HepG2 (cell line): ENCODE measurements around the gene RIOK3. TPM values are rescaled to one million over a fixed set of nuclear protein-coding genes. Genes with fewer than 3 reads are reported as not detected.
A peak's percentile ranks its signal among the peaks of the same experiment; 100 is the strongest.

ENCODE experiments used
- FOXC1 ChIP-seq: sonication (generic); formaldehyde crosslinking; IDR thresholded peaks from 2 replicates; pipeline ENCODE4 v1.8.0; 2022; ENCODE audit warnings: mild to moderate bottlenecking, missing genetic modification reagents, borderline replicate concordance
- HMGA1 ChIP-seq: sonication (generic); formaldehyde crosslinking; conservative IDR thresholded peaks from 2 replicates; pipeline ENCODE4 v1.4.0; 2020; ENCODE audit warnings: missing genetic modification reagents
- HNRNPUL1 ChIP-seq: fragments of 200-400 bp; formaldehyde crosslinking; IDR thresholded peaks from 2 replicates; pipeline ENCODE4 v1.6.1; 2017; ENCODE audit warnings: low read depth, mild to moderate bottlenecking, low read length, moderate library complexity
- HOXD1 ChIP-seq: sonication (generic); formaldehyde crosslinking; IDR thresholded peaks from 2 replicates; pipeline ENCODE4 v1.5.0; 2020; ENCODE audit warnings: missing genetic modification reagents
- MATR3 ChIP-seq: sonication (generic); formaldehyde crosslinking; IDR thresholded peaks from 2 replicates; pipeline ENCODE4 v1.4.0; 2020; ENCODE audit warnings: missing genetic modification reagents
- MNT ChIP-seq: fragments of 450-650 bp; IDR thresholded peaks from 2 replicates; pipeline ENCODE4 v1.6.1; 2016
- NCOA2 ChIP-seq: sonication (generic); formaldehyde crosslinking; IDR thresholded peaks from 2 replicates; pipeline ENCODE4 v1.8.0; 2022; ENCODE audit warnings: inconsistent platforms
- NCOR1 ChIP-seq: fragments of 200-600 bp; sonication (generic); IDR thresholded peaks from 2 replicates; pipeline ENCODE4 v1.7.0; 2017; ENCODE audit warnings: antibody characterized with exemption, low read length, borderline replicate concordance
- RNF2 ChIP-seq: fragments of 450-650 bp; conservative IDR thresholded peaks from 2 replicates; pipeline ENCODE4 v1.6.1; 2016; ENCODE audit warnings: low read depth
- TCF7 ChIP-seq: sonication (generic); IDR thresholded peaks from 2 replicates; pipeline ENCODE4 v1.6.1; 2016; ENCODE audit warnings: antibody characterized with exemption, low read depth
- TERF1 ChIP-seq: sonication (generic); formaldehyde crosslinking; IDR thresholded peaks from 2 replicates; pipeline ENCODE4 v1.8.0; 2022; ENCODE audit warnings: mild to moderate bottlenecking, missing genetic modification reagents, moderate library complexity
- XBP1 ChIP-seq: sonication (generic); formaldehyde crosslinking; IDR thresholded peaks from 2 replicates; pipeline ENCODE4 v1.5.0; 2020; ENCODE audit warnings: missing genetic modification reagents
- ZNF235 ChIP-seq: sonication (generic); formaldehyde crosslinking; IDR thresholded peaks from 2 replicates; pipeline ENCODE4 v1.8.1; 2023; ENCODE audit warnings: mild to moderate bottlenecking, missing genetic modification reagents, borderline replicate concordance
- ZNF296 ChIP-seq: sonication (generic); formaldehyde crosslinking; conservative IDR thresholded peaks from 2 replicates; pipeline ENCODE4 v1.5.0; 2020; ENCODE audit warnings: mild to moderate bottlenecking, missing genetic modification reagents
- ZNF724P ChIP-seq: sonication (generic); formaldehyde crosslinking; IDR thresholded peaks from 2 replicates; pipeline ENCODE4 v1.8.0; 2022; ENCODE audit warnings: missing genetic modification reagents, borderline replicate concordance
- ZNF773 ChIP-seq: sonication (generic); formaldehyde crosslinking; IDR thresholded peaks from 2 replicates; pipeline ENCODE4 v1.4.0; 2020; ENCODE audit warnings: missing genetic modification reagents, borderline replicate concordance
- ZSCAN25 ChIP-seq: sonication (generic); formaldehyde crosslinking; IDR thresholded peaks from 2 replicates; pipeline ENCODE4 v1.8.0; 2022; ENCODE audit warnings: mild to moderate bottlenecking, missing genetic modification reagents
- polyA plus RNA-seq, 8 experiments: library from polyadenylated mRNA; depleted of rRNA in 3 of 8; stranded (reverse) in 7 of 8; unstranded in 1 of 8; fragments of >200 nt; fragmentation: Illumina TruSeq in 4 of 8; extraction: Trizol in 4 of 8; gene quantifications; 2 replicates each; pipeline versions ENCODE4 v1.2.1 to v1.2.3, GENCODE V29; 2011 to 2016; ENCODE audit warnings: low read depth in 4 of 8, missing spikeins in 1 of 8, mixed read lengths in 1 of 8; ENCODE audit not compliant: insufficient read depth in 1 of 8
- total RNA-seq, 5 experiments: library from RNA; depleted of rRNA; stranded (reverse); fragments of >200 nt; fragmentation: Illumina TruSeq; extraction: Trizol; gene quantifications; 2 replicates each; pipeline ENCODE4 v1.2.3, GENCODE V29; 2016; ENCODE audit warnings: low read depth in 1 of 5
- TF ChIP-seq, protein P1 (sequence below): sonication (generic); formaldehyde crosslinking; IDR thresholded peaks from 2 replicates; pipeline ENCODE4 v1.4.0; 2020; ENCODE audit warnings: missing genetic modification reagents
- TF ChIP-seq, protein P2 (sequence below): sonication (generic); formaldehyde crosslinking; IDR thresholded peaks from 2 replicates; pipeline ENCODE4 v1.8.1; 2023; ENCODE audit warnings: missing genetic modification reagents, inconsistent platforms, borderline replicate concordance
- TF ChIP-seq, protein P3 (sequence below): IDR thresholded peaks from 2 replicates; pipeline ENCODE4 v1.6.1; 2016

The RIOK3 gene
- total and polyA plus RNA-seq, 2 of the 13 experiments (the other 11 are each of a cell fraction or from before 2014, with no cell fraction given), result 26.7 to 36.0 TPM

GRCh38 chr18:23503038-23503962 is 50.2 kb downstream of the RIOK3 start, which contains the start of gene RMC1 (continued):
- TF ChIP-seq HNRNPUL1 (no peak), NCOR1 (no peak), TERF1 (CRISPR knock-in tag) (no peak), NCOA2 (CRISPR knock-in tag) (no peak), ZNF296 (CRISPR knock-in tag) (no peak), TCF7 (no peak), XBP1 (CRISPR knock-in tag) (no peak), HMGA1 (no peak), ZSCAN25 (CRISPR knock-in tag) (no peak), FOXC1 (CRISPR knock-in tag) (peak; percentile 82), ZNF724P (CRISPR knock-in tag) (peak; percentile 51; the same call in 1 of the 2 replicates), MNT (peak; percentile 56; the same call in 1 of the 2 replicates), MATR3 (no peak), HOXD1 (CRISPR knock-in tag) (peak; percentile 16; the same call in 1 of the 2 replicates), RNF2 (peak; percentile 87), ZNF773 (CRISPR knock-in tag) (0 out of 2 replicates have a peak, but pooled peaks have one; percentile 55), ZNF235 (CRISPR knock-in tag) (0 out of 2 replicates have a peak, but pooled peaks have one; percentile 22)
- TF ChIP-seq, protein P1, sequence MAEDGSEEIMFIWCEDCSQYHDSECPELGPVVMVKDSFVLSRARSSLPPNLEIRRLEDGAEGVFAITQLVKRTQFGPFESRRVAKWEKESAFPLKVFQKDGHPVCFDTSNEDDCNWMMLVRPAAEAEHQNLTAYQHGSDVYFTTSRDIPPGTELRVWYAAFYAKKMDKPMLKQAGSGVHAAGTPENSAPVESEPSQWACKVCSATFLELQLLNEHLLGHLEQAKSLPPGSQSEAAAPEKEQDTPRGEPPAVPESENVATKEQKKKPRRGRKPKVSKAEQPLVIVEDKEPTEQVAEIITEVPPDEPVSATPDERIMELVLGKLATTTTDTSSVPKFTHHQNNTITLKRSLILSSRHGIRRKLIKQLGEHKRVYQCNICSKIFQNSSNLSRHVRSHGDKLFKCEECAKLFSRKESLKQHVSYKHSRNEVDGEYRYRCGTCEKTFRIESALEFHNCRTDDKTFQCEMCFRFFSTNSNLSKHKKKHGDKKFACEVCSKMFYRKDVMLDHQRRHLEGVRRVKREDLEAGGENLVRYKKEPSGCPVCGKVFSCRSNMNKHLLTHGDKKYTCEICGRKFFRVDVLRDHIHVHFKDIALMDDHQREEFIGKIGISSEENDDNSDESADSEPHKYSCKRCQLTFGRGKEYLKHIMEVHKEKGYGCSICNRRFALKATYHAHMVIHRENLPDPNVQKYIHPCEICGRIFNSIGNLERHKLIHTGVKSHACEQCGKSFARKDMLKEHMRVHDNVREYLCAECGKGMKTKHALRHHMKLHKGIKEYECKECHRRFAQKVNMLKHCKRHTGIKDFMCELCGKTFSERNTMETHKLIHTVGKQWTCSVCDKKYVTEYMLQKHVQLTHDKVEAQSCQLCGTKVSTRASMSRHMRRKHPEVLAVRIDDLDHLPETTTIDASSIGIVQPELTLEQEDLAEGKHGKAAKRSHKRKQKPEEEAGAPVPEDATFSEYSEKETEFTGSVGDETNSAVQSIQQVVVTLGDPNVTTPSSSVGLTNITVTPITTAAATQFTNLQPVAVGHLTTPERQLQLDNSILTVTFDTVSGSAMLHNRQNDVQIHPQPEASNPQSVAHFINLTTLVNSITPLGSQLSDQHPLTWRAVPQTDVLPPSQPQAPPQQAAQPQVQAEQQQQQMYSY (CRISPR knock-in tag), result peak; percentile 36; the same call in 1 of the 2 replicates
- TF ChIP-seq, protein P2, sequence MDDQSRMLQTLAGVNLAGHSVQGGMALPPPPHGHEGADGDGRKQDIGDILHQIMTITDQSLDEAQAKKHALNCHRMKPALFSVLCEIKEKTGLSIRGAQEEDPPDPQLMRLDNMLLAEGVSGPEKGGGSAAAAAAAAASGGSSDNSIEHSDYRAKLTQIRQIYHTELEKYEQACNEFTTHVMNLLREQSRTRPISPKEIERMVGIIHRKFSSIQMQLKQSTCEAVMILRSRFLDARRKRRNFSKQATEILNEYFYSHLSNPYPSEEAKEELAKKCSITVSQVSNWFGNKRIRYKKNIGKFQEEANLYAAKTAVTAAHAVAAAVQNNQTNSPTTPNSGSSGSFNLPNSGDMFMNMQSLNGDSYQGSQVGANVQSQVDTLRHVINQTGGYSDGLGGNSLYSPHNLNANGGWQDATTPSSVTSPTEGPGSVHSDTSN (CRISPR knock-in tag), result no peak
- TF ChIP-seq, protein P3, sequence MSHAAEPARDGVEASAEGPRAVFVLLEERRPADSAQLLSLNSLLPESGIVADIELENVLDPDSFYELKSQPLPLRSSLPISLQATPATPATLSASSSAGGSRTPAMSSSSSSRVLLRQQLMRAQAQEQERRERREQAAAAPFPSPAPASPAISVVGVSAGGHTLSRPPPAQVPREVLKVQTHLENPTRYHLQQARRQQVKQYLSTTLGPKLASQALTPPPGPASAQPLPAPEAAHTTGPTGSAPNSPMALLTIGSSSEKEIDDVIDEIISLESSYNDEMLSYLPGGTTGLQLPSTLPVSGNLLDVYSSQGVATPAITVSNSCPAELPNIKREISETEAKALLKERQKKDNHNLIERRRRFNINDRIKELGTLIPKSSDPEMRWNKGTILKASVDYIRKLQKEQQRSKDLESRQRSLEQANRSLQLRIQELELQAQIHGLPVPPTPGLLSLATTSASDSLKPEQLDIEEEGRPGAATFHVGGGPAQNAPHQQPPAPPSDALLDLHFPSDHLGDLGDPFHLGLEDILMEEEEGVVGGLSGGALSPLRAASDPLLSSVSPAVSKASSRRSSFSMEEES (CRISPR knock-in tag), result peak; percentile 66; the same call in 1 of the 2 replicates
